NCI-H2196 (cell line): ENCODE data around the gene TANC2.
"Not testable (repeated sequence)": the region's sequence is repeated elsewhere in the genome, so short reads cannot be mapped to it uniquely, and the experiment has no call there.

Source experiments
- DNase-seq: peaks from one replicate; lab custom pipeline; 2025; ENCODE audit not compliant: unreplicated experiment; lab: John Stamatoyannopoulos, UW

TANC2 gene

DNA sequence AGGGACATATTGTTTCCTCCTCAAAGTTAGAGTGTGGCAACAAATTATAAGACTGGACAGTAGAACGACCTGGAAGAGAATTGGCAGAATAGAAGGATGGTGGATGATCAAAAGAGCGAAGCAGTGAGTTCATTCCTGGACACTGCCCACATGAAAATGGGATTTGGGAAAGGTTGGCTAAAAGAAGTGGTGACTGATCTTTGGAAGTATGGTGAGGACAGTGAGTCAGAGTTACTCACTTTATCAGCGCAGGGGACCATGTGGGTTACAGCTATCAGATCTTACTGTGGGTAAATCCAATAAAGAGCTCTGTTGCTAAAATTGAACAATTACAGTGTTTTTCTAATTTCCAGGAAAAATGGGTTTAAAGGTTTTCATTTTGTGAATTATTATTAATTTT lies 2.7 kb upstream of the TANC2 start:
- DNase-seq: no peak

DNA sequence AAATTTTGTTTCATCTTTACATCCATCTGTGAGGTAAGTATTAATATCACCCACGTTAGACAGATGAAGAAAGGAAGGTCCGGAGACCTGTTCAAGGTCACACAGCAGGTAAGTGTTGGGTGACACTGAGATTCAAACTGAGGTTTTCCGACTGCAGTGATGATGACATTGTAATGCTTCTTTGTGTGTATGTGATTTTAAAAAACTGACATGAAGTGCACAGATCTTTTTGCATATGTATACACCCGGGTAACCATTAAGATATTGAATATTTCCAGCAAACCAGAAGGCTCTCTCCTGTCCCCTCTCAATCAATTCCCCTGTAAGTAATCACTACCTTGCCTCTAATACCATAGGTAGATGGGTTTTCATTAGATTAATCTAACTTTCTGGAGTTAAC lies 1.5 kb upstream of the TANC2 start:
- no peak for DNase-seq

DNA sequence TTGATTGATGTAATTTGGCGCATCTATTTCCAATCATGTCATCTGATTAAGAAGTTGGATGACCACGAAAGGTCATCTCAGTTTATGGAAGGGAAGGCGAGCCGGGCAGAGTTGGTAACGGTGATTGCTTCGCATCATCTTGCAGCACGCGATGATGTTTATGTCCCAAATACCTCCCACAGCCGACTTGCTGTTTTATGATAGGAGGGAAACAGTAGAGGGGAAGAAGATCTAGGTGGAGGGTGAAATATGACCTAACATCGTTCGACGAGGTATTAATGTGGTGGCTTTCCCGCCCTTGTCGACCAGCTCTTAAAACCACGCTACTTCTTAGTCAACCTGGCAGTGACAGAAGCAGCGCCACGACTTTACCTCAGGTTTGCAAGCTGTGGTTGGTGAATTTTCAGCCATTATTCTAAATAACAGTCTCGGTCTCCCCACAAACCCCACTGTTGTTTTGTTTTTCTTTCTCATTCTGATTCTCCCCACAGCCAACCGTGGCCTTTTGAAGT lies 805 bp upstream of the TANC2 start:
- no peak for DNase-seq

DNA sequence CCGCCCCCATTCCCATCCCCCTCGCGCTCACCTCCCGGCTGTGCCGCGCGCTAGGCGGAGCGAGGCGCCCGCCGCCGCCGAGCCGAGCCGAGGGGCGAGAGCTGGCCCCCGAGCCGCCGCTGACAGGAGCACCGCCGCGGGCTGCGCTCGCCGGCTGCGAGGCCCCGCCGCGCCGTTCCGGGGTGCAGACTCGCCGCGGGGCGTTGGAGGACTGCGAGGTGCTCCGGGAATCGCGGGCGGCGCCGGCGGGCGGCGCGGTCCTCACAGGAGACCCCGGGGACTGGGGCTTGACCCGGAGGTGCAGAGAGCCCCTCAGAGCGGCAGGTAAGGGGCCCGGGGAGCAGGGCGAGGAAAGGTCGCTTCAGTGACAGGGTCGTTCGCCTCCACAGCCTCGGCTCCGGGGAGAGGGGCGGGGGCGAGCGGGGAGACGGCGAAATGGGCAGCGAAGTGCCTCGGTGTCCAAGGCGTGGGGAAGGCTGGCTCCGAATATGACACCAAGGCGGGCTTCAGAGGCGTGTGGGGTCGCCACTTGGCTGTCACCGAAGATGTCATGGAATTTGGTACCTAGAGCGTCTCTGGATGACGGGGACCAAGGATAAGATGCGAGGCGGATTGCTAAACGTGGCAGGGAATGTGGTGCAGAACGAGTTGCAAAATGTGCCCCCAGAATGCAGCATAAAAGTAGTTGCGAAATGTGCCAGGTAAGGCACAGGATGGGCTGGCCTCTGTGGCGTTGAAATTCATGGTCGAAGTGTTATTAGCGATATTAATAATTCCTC lies 580 bp downstream of the TANC2 start:
- DNase-seq: no peak

DNA sequence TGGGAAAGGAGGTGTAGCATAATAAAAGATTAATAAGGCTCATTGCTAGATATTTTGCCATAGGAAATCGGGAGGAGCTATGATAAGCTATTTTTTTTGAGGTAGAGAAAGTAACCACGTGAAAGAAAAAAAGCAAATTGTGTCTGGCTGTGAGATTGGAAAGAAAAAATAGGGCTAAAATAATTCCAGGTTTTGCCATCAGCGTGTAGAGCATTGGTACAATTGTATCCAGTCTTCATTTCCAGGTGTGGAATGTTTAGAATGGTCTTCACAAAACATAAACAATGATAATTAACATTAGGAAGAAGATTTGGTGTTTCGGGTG lies 1.1 kb downstream of the TANC2 start:
- no peak for DNase-seq

DNA sequence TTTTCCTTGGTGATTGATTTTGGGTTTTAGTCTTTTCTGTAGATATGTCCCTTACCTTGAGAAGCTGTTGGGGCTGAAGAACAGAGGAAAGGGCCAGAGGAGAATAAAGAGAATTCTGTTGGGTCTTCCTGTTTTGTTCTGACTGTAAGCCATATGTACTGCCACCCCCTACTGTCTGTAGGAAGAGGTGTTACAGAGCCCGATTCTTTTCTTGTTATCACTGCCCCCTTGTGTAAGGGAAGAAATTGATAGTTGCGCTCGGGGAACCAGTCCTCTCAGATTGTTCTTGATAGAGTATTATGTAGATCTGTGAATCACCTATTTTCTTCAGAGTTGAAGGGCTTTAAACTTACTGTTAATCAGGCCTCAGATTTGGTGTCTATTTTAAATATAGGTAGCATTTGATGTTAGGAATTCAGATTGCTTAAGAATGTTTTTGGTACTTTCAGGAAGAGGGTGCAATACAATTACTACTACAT lies 2.4 kb downstream of the TANC2 start:
- peak; percentile 85 for DNase-seq

DNA sequence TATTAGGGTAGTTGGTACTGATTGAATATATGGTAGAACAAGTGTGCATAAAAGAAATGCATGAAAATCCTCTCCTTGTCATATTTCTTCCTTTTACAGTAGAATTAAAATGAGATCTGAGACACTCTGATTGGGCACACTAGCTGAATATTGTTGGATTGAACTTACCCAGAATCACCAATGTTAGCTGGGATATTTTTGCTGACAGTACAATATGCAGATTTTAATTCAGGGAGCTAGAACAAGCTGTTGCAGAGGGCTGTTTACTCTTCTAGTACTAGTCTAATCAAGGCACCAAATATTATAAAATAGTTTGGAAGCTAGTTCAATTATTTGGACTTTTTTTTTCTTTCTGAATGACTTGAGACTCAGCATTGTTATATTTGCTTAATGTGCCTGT lies 4.6 kb downstream of the TANC2 start:
- DNase-seq: no peak

DNA sequence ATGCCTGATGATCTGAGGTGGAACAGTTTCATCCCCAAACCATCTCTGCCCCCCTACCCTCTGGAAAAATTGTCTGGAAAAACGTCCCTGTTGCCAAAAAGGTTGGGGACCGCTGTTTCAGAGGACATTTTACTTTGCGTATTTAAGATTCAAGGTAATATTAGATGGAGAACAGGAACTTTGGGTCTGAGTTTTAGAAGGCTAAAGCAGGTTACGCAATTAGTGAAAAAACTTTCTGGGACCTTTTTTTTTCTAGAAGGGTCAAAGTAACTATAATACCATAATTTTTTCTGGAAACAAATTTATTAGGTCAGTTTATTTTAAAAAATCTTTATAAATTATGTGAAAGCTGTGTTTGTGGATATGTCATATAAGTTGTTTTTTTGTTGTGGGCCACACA lies 5.8 kb downstream of the TANC2 start:
- no peak for DNase-seq

DNA sequence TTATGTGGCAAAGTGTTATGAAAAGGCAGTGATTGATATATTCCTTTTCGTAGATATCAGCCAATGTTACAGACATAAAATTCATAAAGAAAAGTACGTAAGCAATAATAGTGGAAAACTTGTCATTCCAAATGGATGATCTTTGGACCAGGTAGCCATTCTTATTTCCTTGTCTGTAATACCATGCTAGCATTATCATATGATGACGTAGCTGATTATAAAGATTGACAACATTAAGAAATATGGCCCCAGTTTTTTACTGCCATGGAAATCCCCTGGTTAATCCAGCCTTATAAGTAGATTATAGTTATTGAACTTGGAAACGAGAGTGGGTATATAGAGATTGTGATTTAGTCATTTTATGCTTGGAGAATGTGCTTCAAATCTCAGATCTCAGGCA lies 8.8 kb downstream of the TANC2 start:
- DNase-seq: no peak

DNA sequence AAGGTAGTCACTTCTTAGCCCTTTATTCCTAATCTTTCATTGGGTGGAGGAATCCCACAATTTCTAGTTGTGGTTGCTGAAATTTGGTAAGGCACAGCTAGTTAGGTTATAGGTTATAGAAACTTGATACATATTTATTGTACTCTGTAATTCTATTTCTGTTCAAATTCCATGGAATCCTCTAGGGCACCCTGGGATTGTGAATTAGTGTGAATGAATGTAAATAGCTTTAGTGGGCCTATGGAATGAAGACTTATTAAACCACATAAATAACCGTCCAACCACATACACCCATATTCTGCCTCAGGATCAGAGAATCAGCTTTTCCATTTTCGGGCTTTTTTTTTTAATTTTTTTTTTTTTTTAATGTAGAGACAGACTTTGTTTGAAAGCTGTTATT lies 9.2 kb downstream of the TANC2 start:
- no peak for DNase-seq

DNA sequence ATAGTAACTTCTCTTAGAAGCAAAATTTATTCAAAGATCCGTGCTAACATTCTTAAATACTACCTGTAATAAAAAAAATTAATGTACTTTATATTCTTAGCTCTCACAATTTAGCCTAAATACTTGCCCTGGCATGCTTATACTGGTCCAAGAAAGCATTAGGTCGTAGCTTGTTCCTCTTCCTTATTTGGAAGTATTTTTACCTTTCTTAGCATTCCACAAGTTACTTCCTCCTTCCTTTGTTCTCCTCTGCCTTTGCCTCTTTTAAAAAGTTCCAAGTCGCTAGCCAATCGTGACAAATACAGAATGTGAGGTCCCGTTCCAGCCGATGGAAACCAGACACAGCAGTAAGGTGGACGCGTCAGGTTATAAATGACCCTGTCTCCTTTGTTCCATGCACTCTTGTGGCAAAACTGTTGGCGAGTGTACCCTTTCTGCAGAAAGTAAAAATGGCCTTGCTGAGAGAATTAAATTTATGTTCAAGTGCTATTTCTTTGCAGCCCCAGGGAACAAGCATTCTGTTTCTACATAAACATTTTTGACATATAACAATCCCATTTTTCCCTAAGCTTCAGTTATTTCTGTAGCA lies 10.7 kb downstream of the TANC2 start:
- DNase-seq: not testable (repeated sequence)

DNA sequence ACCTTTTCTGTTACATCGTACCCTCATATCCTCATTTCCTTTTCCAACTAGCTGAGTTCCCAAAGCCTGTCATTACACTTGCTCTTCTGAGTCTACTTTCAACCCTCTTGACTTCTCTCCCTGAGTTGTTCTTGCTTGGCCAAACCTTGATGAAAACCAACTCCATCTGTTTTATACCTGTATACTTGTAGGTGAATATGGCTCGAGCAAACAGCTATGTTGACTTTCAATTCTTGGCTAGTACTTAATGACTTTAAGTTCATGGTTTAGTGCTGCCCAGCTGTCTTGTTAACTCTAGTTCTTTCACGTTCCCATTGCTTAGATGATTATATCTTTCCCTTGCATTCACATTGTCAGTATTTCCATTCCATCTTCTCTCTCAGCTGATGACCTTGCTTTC lies 14.8 kb downstream of the TANC2 start:
- DNase-seq: no peak

DNA sequence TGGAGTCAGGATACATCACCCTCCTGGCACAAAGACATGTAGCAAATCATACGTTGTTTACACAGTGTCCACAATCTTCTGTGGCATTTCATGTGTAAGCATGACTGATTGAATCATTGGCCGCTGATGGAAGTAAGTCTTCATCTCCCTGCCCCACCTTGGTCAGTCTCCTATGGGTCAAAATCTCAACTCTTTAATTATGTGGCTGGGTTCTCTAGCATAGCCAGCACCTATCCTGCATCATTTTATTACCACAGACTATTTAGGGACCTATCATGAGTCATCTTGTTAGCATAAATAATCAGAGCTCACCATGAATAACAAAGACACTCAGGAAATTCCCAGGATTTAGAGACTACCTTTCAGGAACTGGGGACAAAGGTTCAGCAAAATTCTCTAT lies 15.9 kb downstream of the TANC2 start:
- DNase-seq: no peak

DNA sequence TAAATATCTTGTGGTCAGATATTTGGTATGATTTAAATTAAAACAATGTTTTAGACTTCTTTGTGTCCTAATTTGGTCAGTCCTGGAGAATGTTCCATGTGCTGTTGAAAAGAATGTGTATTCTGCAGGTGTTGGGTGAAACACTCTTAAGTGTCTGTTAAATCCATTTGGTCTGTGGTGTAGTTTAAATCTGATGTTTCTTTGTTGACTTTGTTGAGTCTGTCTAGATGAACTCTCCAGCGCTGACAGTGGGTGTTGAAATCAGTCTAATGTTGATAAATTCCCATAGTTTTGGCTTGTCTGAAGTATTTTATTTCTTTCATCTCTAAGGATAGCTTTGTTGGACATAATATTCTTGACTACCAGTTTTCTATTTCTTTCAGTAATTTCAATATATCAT lies 18.8 kb downstream of the TANC2 start:
- no peak for DNase-seq

DNA sequence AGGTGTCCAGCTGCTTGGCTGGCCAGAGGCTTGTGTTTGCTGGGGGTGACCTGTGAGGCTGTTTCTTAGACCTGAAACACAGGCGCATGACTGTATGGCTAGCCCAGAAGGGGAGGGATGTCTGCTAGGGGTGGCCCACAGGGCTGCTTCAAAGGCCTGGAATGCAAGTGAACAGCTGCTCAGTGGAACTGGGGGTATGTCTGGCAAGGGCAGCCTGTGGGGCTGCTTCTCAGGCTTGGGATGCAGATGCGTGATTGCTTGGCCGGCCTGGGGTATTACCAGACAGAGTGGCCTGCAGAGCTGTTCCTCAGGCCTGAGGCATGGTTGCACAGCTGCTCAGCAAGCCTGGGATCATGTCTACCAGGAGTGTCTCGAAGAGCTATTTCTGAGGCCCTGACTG lies 20.5 kb downstream of the TANC2 start:
- no peak for DNase-seq

DNA sequence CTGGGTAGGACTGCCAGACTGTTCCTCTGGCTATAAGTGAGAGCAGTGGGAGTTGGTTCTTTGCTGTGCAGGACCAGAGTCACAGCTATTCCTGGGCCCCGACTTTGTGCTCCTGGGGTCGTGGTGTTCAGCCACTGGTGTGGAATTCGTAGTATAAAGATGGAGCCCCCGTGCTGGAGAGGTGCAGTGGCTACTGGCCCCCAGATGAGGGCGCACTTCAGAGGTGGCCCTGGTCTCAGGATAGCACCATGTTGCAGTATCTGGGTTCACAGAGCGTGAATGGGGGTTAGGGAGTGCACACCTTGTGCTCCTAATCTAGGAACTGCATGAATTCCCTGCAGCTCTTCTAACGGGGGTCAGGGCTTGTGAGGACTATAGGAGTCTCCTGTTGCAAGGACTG lies 21.1 kb downstream of the TANC2 start:
- DNase-seq: no peak

DNA sequence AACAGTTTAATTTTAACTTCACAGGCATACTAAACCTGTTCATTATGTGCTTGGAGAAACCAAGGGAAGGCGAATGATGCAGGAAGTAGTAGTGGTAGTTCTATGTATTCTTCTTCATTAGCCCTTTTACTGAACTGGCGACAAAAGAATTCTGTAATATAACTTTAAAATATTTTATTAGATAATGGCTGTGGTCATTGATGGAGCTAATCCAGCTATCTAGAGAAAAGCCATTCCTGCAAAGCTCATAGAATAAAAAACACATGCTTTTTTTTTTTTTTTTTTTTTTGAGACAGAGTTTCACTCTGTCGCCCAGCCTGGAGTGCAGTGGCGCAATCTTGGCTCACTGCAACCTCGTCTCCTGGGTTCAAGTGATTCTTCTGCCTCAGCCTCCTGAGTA lies 23.5 kb downstream of the TANC2 start:
- DNase-seq: no peak

DNA sequence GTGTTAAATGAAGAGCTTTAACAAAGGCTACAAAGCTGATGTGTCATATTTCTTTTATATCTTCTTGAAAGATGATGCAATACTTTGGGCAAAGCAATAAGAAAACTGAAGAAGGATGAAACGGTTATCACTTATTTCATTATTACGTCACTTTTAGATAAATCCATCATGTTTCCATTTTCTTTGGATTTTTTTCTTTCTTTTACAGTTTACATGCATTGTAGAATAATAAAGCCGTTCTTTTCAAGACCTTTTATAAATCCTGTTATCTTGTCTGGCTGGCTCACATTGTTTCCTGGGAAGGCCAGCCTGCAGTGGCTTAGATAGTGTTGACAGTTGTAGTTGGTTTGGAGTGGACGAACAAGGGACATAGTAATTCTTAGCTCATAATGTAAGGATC lies 28.9 kb downstream of the TANC2 start:
- DNase-seq: no peak

DNA sequence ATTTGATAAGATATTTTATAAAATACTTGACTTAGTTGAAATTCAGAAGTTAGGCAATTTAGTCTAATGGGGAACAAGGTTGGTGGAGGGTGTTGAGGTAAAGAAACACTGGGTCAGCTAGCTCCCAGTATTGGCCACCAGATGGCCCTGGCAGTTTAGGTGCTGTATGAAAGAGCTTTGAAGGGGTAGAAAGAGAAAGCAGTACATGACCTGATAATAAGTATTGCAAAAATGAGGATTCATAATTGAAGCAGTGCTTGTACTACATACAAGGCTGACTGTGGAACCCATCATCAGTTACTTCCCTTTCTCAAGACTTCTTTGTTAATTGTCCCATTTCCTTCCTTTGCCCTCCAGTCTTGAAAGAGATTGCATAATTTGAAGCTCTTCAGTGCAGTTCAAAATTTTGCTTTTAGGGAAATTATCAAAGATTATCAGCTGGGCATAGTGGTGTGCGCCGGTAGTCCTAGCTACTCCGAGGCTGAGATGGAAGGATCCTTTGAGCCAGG lies 29.4 kb downstream of the TANC2 start:
- peak; percentile 16 for DNase-seq

DNA sequence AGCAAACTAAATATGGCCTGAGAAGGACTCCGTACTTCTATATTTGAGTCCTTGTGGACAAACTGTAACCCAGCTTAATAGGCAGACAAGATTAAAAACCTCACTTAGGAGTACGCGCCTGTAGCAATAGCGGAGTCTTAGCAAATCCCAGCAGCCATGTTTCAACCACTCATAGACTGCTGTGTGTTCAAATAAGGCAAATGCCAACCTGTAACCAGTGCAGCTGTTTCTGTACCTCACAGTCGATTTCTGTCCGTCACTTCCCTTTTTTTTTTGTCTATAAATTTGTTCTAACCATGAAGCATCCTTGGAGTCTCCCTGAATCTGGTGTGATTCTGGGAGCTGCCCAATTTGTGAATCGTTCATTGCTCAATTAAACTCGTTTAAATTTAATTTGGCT lies 30.2 kb downstream of the TANC2 start:
- no peak for DNase-seq

DNA sequence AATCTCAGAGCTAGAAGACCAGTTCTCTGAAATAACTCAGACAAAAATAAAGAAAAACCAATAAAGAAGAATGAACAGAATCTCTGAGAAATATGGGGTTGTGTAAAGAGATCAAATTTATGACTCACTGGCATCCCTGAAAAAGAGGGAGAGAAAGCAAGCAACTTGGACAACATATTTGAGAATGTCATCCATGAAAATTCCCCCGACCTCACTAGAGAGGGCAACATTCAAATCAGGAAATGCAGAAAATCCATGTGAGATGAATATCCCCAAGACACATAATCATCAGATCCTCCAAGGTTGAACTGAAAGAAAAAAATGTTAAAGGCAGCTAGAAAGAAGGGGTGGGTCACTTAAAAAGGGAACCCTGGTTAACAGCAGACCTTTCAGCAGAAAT lies 32.1 kb downstream of the TANC2 start:
- no peak for DNase-seq

DNA sequence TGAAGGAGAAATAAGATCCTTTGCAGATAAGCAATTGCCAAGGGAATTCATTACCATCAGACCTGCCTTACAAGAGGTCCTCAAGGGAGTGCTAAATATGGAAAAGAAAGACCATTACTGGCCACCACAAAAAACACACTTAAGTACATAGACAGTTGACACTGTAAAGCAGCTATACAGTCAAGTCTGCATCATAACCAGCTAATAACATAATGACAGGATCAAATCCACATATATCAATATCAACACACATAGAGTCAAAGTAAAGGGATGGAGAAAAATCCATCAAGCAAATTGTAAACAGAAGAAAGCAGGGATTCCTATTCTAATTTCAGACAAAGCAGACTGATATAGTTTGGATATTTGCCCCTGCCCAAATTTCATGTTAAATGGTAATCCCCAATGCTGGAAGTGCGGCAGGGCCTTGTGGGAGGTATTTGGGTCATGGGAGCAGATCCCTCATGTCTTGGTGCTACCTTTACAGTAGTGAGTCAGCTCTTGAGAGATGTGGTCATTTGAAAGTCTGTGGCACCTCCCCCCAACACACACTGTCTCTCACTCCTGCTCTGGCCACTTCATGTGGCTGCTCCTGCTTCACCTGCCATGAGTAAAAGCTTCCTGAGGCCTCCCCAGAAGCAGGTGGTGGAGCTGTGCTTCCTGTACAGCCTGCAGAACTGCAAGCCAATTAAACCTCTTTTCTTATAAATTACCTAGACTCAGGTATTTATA lies 32.8 kb downstream of the TANC2 start:
- DNase-seq: no peak
